D721Med (cell line): Measurements from ENCODE around the gene CADM1.

Experiments used
- DNase-seq: peaks from one replicate; pipeline ENCODE4 v3.0.0; 2011; ENCODE audit warnings: low spot score; ENCODE audit not compliant: insufficient read length
- FAIRE-seq: peaks from 2 replicates; lab custom pipeline; 2011; peaks lifted over from hg19 to GRCh38; lab: Jason Lieb, UNC
- TF ChIP-seq, protein P1 (sequence below): IDR thresholded peaks from 2 replicates; pipeline ENCODE4 v1.5.1; 2012; ENCODE audit warnings: mild to moderate bottlenecking, control low read depth; ENCODE audit not compliant: insufficient read depth; ENCODE audit errors: missing control alignments

CADM1 gene

DNA sequence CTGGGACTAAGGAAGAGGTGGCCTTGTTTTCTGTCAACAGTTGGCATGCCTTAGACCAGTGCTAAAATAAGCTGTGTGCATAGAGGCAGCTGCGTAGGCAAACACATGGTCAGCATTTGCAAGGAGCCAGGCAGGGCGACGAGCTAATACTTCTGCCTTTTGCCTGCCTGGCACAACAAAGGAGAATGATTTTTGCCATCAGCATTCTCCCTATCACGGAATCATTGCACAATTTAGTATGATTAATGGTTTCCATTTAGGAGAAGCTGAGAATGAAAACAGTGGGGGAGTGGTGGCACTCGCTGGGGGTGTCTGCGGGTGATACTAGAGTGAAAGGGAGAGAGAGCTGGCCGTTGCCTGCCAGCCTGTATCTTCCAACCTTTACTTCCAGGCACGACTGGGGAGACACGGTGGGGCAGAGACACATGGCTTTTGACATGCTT lies 336.0 kb downstream of the CADM1 start:
- TF ChIP-seq, protein P1, sequence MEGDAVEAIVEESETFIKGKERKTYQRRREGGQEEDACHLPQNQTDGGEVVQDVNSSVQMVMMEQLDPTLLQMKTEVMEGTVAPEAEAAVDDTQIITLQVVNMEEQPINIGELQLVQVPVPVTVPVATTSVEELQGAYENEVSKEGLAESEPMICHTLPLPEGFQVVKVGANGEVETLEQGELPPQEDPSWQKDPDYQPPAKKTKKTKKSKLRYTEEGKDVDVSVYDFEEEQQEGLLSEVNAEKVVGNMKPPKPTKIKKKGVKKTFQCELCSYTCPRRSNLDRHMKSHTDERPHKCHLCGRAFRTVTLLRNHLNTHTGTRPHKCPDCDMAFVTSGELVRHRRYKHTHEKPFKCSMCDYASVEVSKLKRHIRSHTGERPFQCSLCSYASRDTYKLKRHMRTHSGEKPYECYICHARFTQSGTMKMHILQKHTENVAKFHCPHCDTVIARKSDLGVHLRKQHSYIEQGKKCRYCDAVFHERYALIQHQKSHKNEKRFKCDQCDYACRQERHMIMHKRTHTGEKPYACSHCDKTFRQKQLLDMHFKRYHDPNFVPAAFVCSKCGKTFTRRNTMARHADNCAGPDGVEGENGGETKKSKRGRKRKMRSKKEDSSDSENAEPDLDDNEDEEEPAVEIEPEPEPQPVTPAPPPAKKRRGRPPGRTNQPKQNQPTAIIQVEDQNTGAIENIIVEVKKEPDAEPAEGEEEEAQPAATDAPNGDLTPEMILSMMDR = no peak
- no peak for FAIRE-seq

DNA sequence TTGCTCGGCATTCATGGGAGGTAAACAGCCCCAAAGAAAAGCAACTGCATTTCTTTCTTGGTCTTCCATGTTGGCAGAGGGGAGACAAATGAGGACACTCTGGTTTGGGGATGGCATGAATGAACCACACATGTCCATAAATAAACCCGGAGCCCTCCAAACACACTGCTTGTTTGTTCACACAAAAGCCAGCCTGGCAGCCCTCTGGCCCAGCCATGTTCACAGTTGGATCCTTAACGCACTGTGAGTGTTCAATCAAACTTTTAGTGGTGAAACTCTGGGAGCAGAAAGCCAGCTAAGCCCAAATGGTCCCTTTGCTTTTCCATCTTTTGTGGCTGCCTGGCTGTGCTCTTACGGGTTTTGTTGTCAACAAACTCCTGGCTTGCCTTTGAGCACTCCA lies 336.8 kb downstream of the CADM1 start:
- DNase-seq (no peak), FAIRE-seq (no peak)
- TF ChIP-seq, protein P1 = no peak

More for the DNA sequence above, 336.0 kb downstream of the CADM1 start:
- no peak for DNase-seq

DNA sequence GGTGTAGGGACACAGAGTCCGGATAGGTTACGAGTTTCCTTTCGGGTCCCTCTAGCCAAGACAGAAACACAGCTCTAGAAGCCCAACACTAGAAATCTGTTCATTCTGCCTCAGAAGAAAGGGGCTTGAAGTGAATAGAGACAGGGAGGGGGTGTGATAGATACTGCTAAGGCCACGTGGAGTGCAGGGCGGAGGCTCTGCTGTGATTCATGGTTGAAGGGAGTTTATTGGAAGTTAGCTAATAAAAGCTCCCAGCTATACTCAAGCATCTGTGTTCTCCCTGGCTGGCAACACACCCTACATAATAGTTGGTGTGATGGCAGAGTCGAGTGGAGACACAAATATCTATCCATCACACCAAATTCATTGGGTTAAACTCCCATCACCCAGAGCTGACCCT lies 337.4 kb downstream of the CADM1 start:
- FAIRE-seq (no peak), DNase-seq (no peak)
- TF ChIP-seq, protein P1 = no peak

DNA sequence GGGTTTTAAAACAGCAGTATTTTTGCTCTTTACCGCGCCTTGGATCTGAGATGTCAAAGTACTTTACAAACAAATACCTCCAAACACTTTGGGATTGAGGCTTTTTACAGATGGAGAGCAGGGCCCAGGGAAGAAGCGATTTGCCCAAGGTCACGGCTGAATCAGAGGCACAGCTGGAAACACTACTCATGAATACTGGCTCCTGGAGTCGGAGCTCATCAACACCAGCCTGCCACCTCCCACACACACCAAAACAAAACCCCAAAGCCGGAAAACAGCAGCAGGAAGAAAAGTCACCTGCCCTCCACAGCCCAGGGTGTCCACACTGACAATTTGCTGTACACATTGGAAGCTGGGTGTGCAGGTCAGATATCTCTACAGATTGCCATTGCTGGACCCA lies 339.4 kb downstream of the CADM1 start:
- FAIRE-seq = no peak
- TF ChIP-seq, protein P1 = no peak
- no peak for DNase-seq

DNA sequence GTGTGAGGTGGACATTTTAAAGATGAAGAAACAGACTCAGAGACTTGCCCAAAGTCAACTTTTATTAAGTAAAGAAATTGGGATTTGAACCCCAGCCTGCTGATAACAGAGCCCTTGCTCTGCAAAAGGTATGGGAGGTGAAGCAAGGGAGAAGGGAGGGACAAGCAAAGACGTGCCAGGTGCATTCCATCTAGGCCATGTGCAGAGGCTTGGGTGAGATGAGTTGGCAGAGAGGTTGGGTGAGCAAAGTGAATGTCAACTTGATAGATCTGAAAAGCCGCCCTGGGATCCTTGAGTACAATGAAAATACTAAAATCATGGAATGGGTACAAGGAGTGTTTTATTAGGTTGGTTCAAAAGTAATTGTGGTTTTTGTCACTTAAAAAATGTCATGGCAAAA lies 341.3 kb downstream of the CADM1 start:
- TF ChIP-seq, protein P1 = no peak
- FAIRE-seq (no peak), DNase-seq (no peak)

DNA sequence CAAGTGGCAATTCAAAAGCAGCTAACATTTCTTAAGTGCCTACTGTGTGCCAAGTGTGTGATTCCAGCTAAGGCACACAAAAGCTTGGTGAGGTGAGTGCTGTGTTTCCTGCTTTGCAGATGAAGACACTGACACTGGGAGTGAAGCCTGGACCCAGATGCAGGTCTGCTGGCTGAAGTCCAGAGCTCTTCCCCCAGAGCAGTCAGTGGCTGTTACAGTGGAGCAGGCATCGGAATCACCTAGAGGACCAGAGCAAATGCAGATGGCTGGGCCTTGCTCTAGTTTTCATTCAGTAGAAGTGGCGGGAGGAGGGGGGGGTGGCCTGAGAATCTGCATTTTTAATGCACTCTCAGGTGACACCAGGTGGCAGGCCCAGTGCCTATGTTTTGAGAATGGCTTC lies 342.3 kb downstream of the CADM1 start:
- FAIRE-seq = no peak
- DNase-seq = no peak
- TF ChIP-seq, protein P1 = no peak

DNA sequence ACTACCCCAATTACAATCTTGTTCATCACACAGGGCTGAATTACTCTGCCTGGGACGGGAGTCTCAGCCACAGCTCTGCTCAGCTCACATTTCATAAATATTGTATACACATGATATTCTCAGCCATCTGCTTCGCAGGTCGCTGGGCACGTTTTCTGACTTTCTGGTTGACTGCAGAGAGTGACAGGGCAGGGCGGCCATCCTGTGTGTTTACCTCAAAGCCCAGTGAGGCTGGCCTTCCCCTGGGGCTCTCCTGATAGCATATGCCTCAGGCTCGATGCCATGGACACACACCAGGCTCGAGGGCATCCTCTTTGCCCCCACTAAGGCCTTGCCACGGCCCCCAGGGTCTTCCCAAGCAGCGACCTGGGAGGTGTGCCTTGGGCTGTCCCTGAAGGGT lies 345.0 kb downstream of the CADM1 start:
- DNase-seq (no peak), FAIRE-seq (no peak)
- TF ChIP-seq, protein P1 = no peak
